ENCODE measurements around the gene CDC14B.
"Not testable (repeated sequence)": the region's sequence is repeated elsewhere in the genome, so short reads cannot be mapped to it uniquely, and the experiment has no call there.

CDC14B gene

GRCh38 chr9:96524764-96525163 is 94.9 kb downstream of the CDC14B start:
- no peak for DNase-seq

DNA sequence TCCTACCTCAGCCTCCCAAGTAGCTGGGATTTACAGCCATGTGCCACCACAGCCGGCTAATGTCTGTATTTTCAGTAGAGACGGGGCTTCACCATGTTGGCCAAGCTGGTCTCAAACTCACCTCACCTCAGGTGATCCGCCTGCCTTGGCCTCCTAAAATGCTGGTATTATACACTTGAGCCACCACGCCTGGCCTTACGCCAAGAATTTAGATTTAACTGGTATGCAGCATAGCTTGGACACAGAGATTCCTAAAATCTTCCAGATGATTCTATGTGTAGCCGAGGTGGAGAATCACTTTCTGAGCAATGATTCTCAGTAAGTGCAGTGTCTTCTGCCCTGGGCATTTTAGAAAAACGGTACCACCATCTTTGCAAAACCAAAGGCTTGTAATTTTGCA is 95.6 kb downstream of the CDC14B start:
- no peak for DNase-seq

- no peak for DNase-seq
These were observed 96.3 kb downstream of the CDC14B start for GRCh38 chr9:96523374-96523773.

- DNase-seq, result no peak
These were observed 97.3 kb downstream of the CDC14B start for GRCh38 chr9:96522366-96522765.

DNA sequence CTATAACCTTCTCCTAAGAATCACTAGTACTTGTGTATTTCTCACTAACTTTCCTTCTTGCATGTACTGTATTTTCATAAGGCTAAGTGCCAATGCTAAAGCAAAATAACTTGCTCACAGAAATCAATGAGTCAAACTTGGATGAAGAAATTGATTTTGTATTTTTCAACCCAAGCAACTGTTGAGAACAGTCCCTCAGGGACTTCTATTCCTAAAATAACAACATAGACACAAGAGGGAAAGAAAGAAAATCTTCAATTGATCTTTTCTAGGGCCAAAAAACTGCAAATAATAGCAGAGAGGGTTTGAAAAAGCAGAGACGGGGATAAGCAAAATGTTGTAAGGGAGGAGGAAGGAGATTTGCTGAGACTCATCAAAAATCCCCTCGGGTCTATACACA is 99.9 kb downstream of the CDC14B start:
- no peak for DNase-seq

GRCh38 chr9:96519095-96519494 is 100.5 kb downstream of the CDC14B start:
- DNase-seq, result no peak

- no peak for DNase-seq
These were observed 103.8 kb downstream of the CDC14B start for GRCh38 chr9:96515621-96516470.

GRCh38 chr9:96514800-96515158 is 104.9 kb downstream of the CDC14B start:
- DNase-seq, result no peak

DNA sequence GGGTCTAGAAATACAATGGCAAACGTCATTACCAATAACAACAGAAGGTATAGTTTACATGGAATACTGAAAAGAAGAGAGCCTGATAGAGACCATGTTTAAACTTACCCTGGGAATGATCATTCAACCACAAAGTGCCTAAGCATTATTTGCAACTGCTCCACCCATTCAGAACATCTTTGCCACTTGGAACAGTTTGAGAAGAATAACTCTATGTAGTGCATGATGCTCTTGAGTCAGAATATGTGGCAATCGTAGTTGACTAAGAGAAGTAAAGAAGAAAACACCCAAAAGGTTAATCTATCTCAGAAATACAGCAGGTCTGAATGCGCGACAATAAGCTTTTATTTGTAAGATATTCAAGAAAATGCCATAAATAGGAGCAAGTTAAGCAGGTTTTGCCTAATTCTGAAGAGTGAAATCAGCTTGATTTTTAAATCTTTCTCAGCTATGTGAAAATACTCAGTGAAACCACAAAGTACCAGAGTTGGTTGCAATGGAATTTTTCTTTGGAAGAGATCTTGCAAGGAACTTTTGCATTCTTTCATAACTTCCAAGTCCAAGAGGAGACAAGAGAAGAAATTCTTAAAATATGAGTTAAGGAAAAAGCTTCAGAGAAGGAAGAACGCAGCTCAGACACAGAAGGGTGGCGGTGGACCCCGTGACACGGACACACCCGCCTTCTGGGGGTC is 105.4 kb downstream of the CDC14B start:
- DNase-seq, result no peak

- no peak for DNase-seq
These were observed 106.0 kb downstream of the CDC14B start for GRCh38 chr9:96513622-96514021.

DNA sequence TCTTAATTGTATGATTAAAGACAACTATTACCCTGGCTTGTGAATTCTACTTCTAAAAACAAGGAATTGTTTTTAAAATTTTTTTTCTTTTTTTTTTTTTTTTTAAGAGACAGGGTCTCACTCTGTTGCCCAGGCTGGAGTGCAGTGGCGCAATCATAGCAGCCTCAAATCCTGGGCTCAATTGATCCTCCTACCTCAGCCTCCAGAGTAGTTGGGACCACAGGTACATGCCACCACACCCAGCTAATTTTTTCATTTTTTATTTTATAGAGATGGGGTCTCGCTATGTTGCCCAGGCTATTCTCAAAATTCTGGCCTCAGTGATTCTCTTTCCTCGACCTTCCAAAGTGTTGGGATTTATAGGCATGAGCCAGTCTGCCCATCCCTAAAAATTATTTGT is 107.4 kb downstream of the CDC14B start:
- DNase-seq, result no peak

- no peak for DNase-seq
These were observed 109.4 kb downstream of the CDC14B start for GRCh38 chr9:96510258-96510657.

DNA sequence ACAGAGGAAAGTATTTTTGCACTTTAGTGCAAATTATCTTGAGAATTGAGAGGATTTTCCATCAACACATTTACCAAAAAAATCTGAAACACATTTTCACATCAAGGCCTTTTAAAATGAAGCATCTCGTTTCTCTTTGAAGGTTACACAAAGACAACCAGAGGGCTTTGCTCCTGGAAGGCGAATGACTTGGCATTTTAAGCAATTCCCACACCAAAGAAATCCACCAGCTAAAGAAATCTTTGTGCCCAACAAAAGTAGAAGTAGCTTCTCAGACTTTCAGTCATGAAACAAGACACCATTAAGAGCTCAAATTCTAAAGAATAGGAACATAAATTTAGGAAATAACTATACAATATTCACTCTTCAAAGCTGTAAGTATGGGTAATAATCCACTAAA is 109.8 kb downstream of the CDC14B start:
- DNase-seq, result no peak

DNA sequence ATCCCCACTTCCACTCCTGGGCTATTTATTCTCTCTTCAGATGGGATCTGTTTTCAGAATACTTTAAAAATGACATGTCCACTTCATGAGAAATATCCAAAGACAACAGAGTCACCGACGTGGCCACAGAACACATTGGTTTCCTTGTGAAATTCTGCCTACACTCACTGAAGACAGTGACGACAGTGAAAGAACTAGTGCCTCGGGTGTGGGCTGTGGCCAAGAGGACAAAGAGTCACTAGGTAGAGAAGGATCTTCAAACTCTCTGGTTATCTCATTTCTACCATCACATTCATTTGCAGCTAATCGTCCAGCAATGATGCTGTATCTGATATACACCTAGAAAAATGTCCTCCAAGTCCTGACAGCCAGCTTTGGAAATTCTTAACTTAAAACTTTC is 110.6 kb downstream of the CDC14B start:
- no peak for DNase-seq

DNA sequence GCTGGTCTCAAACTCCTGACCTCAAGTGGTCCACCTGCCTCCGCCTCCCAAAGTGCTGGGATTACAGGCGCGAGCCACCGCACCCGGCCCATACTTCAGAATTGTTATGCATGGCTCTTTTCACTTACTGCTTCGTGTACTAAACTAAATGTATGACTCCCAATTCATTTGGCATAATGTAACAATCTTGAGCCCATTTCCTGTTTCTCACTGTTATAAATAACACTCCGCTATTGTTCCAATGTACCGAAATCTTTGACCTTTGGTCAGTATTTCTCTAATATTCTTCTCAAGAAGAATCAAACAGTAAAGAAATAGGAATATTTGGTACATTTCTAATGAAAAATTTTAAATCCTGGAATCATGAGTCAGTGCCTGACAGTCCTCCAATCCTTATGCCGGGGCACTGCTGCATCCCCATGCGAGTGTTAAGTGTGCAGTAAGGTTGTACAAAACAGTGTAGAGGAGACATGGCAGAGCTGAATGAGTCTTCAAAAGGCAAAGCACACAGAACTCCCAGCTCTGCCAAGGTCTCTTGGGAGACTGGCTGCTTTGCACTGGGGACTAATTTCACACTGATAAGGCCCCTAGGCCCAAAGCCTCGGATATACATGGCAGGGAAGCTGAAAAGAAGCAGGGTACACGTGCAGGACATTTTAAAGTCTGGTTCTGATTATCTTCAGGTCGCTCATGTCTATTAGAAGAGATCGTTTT is 111.3 kb downstream of the CDC14B start:
- no peak for DNase-seq

DNA sequence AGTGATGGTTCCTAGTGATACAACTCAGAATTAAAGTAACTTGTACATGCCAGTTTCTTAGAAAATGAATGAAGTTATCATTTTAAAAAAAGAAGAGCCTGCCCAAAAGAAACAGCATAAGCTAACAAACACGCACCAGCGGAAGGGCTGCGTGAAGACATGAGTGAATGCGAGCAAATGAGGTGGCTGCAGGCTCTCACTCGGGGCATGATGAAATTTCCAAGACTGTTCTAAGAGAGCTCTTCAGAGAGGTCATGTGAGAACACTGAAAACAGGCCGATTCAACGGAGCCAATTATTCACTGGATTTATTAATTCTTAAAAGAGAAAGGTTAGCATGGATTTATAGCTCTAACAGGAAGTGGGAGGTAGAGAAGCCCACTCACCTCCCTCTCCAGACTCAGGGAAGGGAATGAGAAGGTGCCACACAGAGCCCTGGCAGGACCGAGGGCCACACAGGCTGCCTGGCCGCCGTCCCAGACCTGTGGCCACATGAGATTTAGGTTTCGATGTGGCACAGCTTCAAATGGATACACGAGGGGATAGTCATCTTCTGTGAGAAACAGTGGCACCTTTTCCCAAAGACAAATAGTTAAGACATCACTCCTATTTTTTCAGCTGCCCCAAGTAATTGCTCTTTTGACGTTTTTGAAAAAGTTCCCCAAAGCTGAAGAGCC is 114.2 kb downstream of the CDC14B start:
- DNase-seq, result no peak

DNA sequence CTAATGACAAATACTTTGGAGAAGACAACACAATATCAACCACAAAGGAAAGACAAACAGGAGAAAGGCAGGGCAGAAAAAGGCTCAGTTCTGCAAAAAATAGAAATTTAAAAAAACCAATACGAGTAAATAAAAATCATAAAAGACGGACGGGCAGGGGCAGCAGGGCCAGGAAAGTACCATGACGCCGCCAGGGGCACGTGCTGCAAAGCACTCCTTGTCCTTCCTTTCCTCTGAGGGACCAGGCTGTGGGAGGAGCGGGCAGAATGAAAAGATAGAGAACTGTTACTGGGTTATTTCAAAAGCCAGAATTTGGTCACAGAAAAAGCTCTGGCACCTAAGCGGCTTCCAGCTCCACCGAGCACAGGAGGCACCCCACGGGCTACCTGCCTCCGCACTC is 115.7 kb downstream of the CDC14B start:
- DNase-seq, result no peak

DNA sequence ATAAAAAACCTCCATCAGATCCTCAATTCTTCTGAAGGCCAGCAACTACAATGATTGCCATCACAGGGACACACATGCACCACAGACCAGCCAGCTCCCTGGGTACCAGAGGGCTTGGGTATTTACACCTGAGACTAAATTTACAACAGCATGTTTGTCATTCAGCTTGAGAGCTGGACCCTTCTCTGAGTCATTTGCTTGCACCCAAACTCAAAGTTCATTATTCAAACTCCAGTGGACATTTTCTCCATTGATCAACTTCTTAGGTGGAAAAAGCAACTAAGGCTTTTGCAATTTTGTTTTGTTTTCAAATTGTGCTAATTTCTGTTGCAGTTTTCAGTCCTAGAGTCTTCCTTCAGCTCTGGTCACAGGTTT is 116.3 kb downstream of the CDC14B start:
- not testable (repeated sequence) for DNase-seq

DNA sequence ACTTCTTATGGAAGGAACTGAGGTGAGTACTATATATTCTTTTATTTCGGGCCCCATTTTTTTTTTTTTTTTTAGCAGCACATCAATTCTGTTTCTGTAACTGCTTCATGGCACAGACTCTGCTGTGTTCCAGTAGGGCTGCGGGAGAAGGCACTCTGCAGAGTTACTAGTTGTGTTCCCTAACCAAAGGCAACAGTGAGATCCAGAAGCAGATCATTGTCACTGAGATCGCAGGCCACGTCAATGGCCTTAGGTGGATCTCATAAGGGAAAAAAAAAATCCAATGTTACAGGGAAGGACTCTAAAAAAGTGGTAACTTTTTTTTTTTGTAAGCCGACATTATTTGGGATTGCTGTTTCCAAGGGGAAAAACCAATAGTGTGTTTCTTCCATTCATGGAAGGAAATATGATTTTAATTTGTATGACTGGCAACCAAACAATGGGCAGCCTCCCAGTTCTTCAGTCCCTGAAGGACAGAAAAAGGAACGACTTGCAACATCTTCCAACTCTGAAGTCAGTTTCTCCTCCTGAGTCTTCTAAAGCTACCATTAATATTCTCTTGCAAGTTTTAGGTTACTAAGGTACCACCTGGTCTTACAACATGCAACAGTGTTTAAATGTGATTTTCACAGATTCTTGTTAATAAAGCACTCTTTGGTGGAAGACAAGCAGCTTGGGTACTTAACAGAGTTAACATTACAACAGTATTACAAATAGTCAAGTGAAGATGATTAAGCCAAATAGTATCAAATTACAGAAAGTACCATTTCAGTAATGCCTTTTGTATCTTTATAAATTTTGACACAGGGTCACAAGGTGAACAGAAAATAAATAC is 116.9 kb downstream of the CDC14B start:
- DNase-seq, result no peak

GRCh38 chr9:96501633-96502538 is 117.8 kb downstream of the CDC14B start:
- DNase-seq, result no peak

All from SHP77 treated with DMSO at 0.1 percent for 48 hours (cell line).